OCI-LY7 (cell line): ENCODE results near the gene SMAP1. TPM values are rescaled to one million over a fixed set of nuclear protein-coding genes. Genes with fewer than 3 reads are reported as not detected.

Experiments
- BruUV-seq: library from RNA; stranded (reverse); fragments of 400-500 nt; replicated peaks from 2 replicates; lab custom pipeline; 2021; lab: Mats Ljungman, UMichigan
- CTCF ChIA-PET: fragments of 300-600 bp; sonication (Branson Sonifier 250); formaldehyde crosslinking; loops from one replicate; lab custom pipeline; 2022; ENCODE audit warnings: antibody characterized with exemption; ENCODE audit not compliant: unreplicated experiment; lab: Charles Lee
- POLR2A ChIA-PET: fragments of 300-600 bp; sonication (Branson Sonifier 250); formaldehyde crosslinking; loops from one replicate; lab custom pipeline; 2022; ENCODE audit warnings: antibody characterized with exemption; lab: Charles Lee
- DNase-seq: peaks from one replicate; pipeline ENCODE4 v3.0.0-alpha.2; 2015; ENCODE audit warnings: low spot score
- H2AFZ ChIP-seq: fragments of 200-600 bp; sonication (generic), shearing (Covaris generic); 2 replicates; pipeline ENCODE4 v1.6.1; 2014; ENCODE audit warnings: mild to moderate bottlenecking, antibody characterized with exemption, low read length, moderate library complexity
- H3K27ac ChIP-seq: fragments of 200-600 bp; sonication (generic); 2 replicates; pipeline ENCODE4 v1.5.1; 2014; ENCODE audit warnings: mixed run types, low read depth, mild to moderate bottlenecking, moderate library complexity, low read length, inconsistent platforms; ENCODE audit not compliant: poor library complexity, severe bottlenecking
- H3K36me3 ChIP-seq: fragments of 200-600 bp; sonication (generic); 2 replicates; pipeline ENCODE4 v1.6.1; 2014; ENCODE audit warnings: mild to moderate bottlenecking, antibody characterized with exemption, low read length, moderate library complexity, mixed read lengths; ENCODE audit not compliant: insufficient read depth
- H3K4me1 ChIP-seq: fragments of 200-600 bp; sonication (generic); 2 replicates; pipeline ENCODE4 v1.5.1; 2014; ENCODE audit warnings: mild to moderate bottlenecking, low read length; ENCODE audit not compliant: insufficient read depth, poor library complexity, severe bottlenecking
- H3K4me2 ChIP-seq: fragments of 200-600 bp; sonication (generic); 2 replicates; pipeline ENCODE4 v1.6.1; 2014; ENCODE audit warnings: mild to moderate bottlenecking, low read length
- H3K4me3 ChIP-seq: fragments of 200-600 bp; sonication (generic); 2 replicates; pipeline ENCODE4 v1.5.1; 2014; ENCODE audit warnings: mild to moderate bottlenecking, low read depth, low read length; ENCODE audit not compliant: poor library complexity, severe bottlenecking
- H3K79me2 ChIP-seq: fragments of 200-600 bp; sonication (generic); 2 replicates; pipeline ENCODE4 v1.6.1; 2016; ENCODE audit warnings: low read depth, mild to moderate bottlenecking, low read length, moderate library complexity, mixed read lengths; ENCODE audit not compliant: insufficient read depth
- H3K9me2 ChIP-seq: fragments of 200-600 bp; sonication (generic); 2 replicates; pipeline ENCODE4 v1.6.1; 2016; ENCODE audit warnings: mild to moderate bottlenecking, low read length, mixed read lengths; ENCODE audit not compliant: insufficient read depth
- H3K9me3 ChIP-seq: fragments of 200-600 bp; sonication (generic); 2 replicates; pipeline ENCODE4 v1.6.1; 2014; ENCODE audit warnings: mild to moderate bottlenecking, mixed run types, low read length, mixed read lengths
- H4K20me1 ChIP-seq: fragments of 200-600 bp; sonication (generic); 2 replicates; pipeline ENCODE4 v1.6.1; 2014; ENCODE audit warnings: mild to moderate bottlenecking, antibody characterized with exemption, low read length, moderate library complexity, mixed read lengths; ENCODE audit not compliant: insufficient read depth
- CTCF ChIP-seq: fragments of 200-600 bp; sonication (generic); conservative IDR thresholded peaks from 2 replicates; pipeline ENCODE4 v1.5.1; 2014; ENCODE audit warnings: mild to moderate bottlenecking, antibody characterized with exemption, low read length, moderate library complexity, mixed read lengths
- EZH2phosphoT487 ChIP-seq: fragments of 200-600 bp; sonication (generic); IDR thresholded peaks from 2 replicates; pipeline ENCODE4 v1.6.1; 2018; ENCODE audit warnings: low read depth, borderline replicate concordance, mild to moderate bottlenecking, mixed run types, antibody characterized with exemption, low read length, moderate library complexity, mixed read lengths
- intact Hi-C: fragments of 100-400 bp; cut with micrococcal nuclease; formaldehyde crosslinking; loops from one replicate; pipeline ENCODE4 v1.10.0; 2022; ENCODE audit not compliant: unreplicated experiment
- total RNA-seq, 2 experiments: library from RNA; depleted of rRNA in 1 of 2; stranded (reverse); fragments of >200 nt in 1 of 2; shearing (Covaris generic) in 1 of 2; gene quantifications; 2 replicates each; pipeline ENCODE4 v1.2.3, GENCODE V29; 2014 to 2022

Gene SMAP1
- total RNA-seq, 2 experiments from 2014 or later, result 15.1 to 28.9 TPM

GRCh38 chr6:70886661-70887060 is 219.0 kb downstream of the SMAP1 start:
- TF ChIP-seq EZH2phosphoT487, result no peak
- TF ChIP-seq CTCF, result no peak
- Histone ChIP-seq H3K9me2 (no peaks in the 10 kb centered on the region), H3K4me2 (no peak overlapping the region), H3K4me3 (no peak overlapping the region), H2AFZ (no peak overlapping the region), H4K20me1 (no peaks in the 10 kb centered on the region), H3K79me2 (no peaks in the 10 kb centered on the region), H3K27ac (no peak overlapping the region), H3K4me1 (no peaks in the 10 kb centered on the region), H3K36me3 (no peaks in the 10 kb centered on the region), H3K9me3 (no peaks in the 10 kb centered on the region)
- POLR2A ChIA-PET, result no interaction called here
- no TSS peak for BruUV-seq
- intact Hi-C loops, result no loop called here
- CTCF ChIA-PET, result no interaction called here
- no peak for DNase-seq

- CTCF ChIA-PET, result no interaction called here
- intact Hi-C loops, result no loop called here
Measured at GRCh38 chr6:70889270-70889669, 221.6 kb downstream of the SMAP1 start.

More at GRCh38 chr6:70889270-70889669, 221.6 kb downstream of the SMAP1 start:
- no peaks in the 10 kb centered on the region for H4K20me1 ChIP-seq
- POLR2A ChIA-PET, result no interaction called here
- no peak for DNase-seq
- no peaks in the 10 kb centered on the region for H3K9me3 ChIP-seq
- no peaks in the 10 kb centered on the region for H3K79me2 ChIP-seq
- no peaks in the 10 kb centered on the region for H3K36me3 ChIP-seq
- H3K4me2 ChIP-seq, result no peak overlapping the region
- H3K4me3 ChIP-seq, result no peak overlapping the region
- no peaks in the 10 kb centered on the region for H3K9me2 ChIP-seq
- no peaks in the 10 kb centered on the region for H3K4me1 ChIP-seq
- H2AFZ ChIP-seq, result no peak overlapping the region
- BruUV-seq, result no TSS peak
- no peak overlapping the region for H3K27ac ChIP-seq
- no peak for TF ChIP-seq CTCF
- no peak for TF ChIP-seq EZH2phosphoT487
